ENCODE measurements around the gene PBOV1. TPM values are rescaled to one million over a fixed set of nuclear protein-coding genes. Genes with fewer than 3 reads are reported as not detected.
A peak's percentile ranks its signal among the peaks of the same experiment; 100 is the strongest.

The PBOV1 gene
- total RNA-seq, 1 donor from 2014 or later = not detected

DNA sequence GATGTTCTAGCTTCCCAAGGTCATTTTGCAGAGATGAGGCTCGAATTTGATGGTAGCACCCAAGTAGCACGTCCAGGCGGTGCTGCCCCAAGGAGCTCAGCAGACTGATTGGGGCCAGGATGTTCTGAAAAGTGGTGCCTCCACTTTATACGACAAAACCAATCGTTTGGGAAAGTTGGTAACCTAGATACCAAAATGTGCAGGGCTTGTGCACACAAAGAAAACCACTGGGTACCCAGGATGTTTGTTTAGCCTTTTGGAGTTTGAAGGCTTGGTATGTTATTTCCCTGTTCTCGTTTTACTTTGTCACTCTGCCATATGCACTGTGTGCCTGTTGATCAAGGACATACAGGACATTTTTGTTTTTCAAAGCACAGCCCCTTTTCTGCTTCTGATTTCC is 40.7 kb upstream of the PBOV1 start:
- H3K9me3 Mint-ChIP-seq = no peaks in the 10 kb centered on the region
- H3K36me3 Mint-ChIP-seq (ENCODE audit: low read depth) = no peaks in the 10 kb centered on the region
- no peaks in the 10 kb centered on the region for H3K4me1 Mint-ChIP-seq
- no peak overlapping the region for H3K27ac Mint-ChIP-seq (ENCODE audit: unreplicated experiment)
- DNase-seq (ENCODE audit: low read depth, low spot score) = no peak
- H3K4me3 Mint-ChIP-seq = no peak overlapping the region
- H3K27me3 Mint-ChIP-seq (ENCODE audit: low read depth) = no peaks in the 10 kb centered on the region
- TF ChIP-seq, protein P1, sequence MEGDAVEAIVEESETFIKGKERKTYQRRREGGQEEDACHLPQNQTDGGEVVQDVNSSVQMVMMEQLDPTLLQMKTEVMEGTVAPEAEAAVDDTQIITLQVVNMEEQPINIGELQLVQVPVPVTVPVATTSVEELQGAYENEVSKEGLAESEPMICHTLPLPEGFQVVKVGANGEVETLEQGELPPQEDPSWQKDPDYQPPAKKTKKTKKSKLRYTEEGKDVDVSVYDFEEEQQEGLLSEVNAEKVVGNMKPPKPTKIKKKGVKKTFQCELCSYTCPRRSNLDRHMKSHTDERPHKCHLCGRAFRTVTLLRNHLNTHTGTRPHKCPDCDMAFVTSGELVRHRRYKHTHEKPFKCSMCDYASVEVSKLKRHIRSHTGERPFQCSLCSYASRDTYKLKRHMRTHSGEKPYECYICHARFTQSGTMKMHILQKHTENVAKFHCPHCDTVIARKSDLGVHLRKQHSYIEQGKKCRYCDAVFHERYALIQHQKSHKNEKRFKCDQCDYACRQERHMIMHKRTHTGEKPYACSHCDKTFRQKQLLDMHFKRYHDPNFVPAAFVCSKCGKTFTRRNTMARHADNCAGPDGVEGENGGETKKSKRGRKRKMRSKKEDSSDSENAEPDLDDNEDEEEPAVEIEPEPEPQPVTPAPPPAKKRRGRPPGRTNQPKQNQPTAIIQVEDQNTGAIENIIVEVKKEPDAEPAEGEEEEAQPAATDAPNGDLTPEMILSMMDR (conservative IDR thresholded peaks at IDR 0.05) = no peak

- TF ChIP-seq, protein P1 (conservative IDR thresholded peaks at IDR 0.05) = no peak
- H3K36me3 Mint-ChIP-seq (ENCODE audit: low read depth) = no peaks in the 10 kb centered on the region
- no peaks in the 10 kb centered on the region for H3K27me3 Mint-ChIP-seq (ENCODE audit: low read depth)
- H3K27ac Mint-ChIP-seq (ENCODE audit: unreplicated experiment) = no peak overlapping the region
- no peaks in the 10 kb centered on the region for H3K9me3 Mint-ChIP-seq
- no peak overlapping the region for H3K4me3 Mint-ChIP-seq
- DNase-seq (ENCODE audit: low read depth, low spot score) = no peak
- H3K4me1 Mint-ChIP-seq = no peaks in the 10 kb centered on the region
These were observed 39.9 kb upstream of the PBOV1 start for GRCh38 chr6:138258197-138258596.

- no peak overlapping the region for H3K4me3 Mint-ChIP-seq
- no peak for DNase-seq (ENCODE audit: low read depth, low spot score)
- TF ChIP-seq, protein P1 (conservative IDR thresholded peaks at IDR 0.05) = no peak
- H3K9me3 Mint-ChIP-seq = no peaks in the 10 kb centered on the region
- H3K36me3 Mint-ChIP-seq (ENCODE audit: low read depth) = no peaks in the 10 kb centered on the region
- H3K4me1 Mint-ChIP-seq = peaks cover 3% of the 10 kb centered on the region
- H3K27ac Mint-ChIP-seq (ENCODE audit: unreplicated experiment) = no peak overlapping the region
- no peaks in the 10 kb centered on the region for H3K27me3 Mint-ChIP-seq (ENCODE audit: low read depth)
These were observed 39.3 kb upstream of the PBOV1 start for GRCh38 chr6:138257638-138258040.

GRCh38 chr6:138255443-138255842 is 37.2 kb upstream of the PBOV1 start:
- Mint-ChIP-seq H3K4me3 (no peak overlapping the region), H3K36me3 (ENCODE audit: low read depth) (no peaks in the 10 kb centered on the region), H3K27me3 (ENCODE audit: low read depth) (no peaks in the 10 kb centered on the region), H3K4me1 (peaks cover 7% of the 10 kb centered on the region), H3K27ac (ENCODE audit: unreplicated experiment) (no peak overlapping the region), H3K9me3 (no peaks in the 10 kb centered on the region)
- no peak for DNase-seq (ENCODE audit: low read depth, low spot score)
- TF ChIP-seq, protein P1 (conservative IDR thresholded peaks at IDR 0.05) = no peak

GRCh38 chr6:138253731-138254130 is 35.4 kb upstream of the PBOV1 start:
- H3K36me3 Mint-ChIP-seq (ENCODE audit: low read depth) = no peaks in the 10 kb centered on the region
- H3K27me3 Mint-ChIP-seq (ENCODE audit: low read depth) = no peaks in the 10 kb centered on the region
- no peak for DNase-seq (ENCODE audit: low read depth, low spot score)
- TF ChIP-seq, protein P1 (conservative IDR thresholded peaks at IDR 0.05) = no peak
- H3K27ac Mint-ChIP-seq (ENCODE audit: unreplicated experiment) = peak overlapping the region; percentile 29
- no peak overlapping the region for H3K4me3 Mint-ChIP-seq
- peaks cover 7% of the 10 kb centered on the region for H3K4me1 Mint-ChIP-seq
- H3K9me3 Mint-ChIP-seq = no peaks in the 10 kb centered on the region
